HepG2 (cell line): Measurements from ENCODE around the gene CNNM2. TPM values are rescaled to one million over a fixed set of nuclear protein-coding genes. Genes with fewer than 3 reads are reported as not detected.

Experiments used
- AKNA ChIP-seq: sonication (generic); formaldehyde crosslinking; IDR thresholded peaks from 2 replicates; pipeline ENCODE4 v1.4.0; 2020; ENCODE audit warnings: missing genetic modification reagents, borderline replicate concordance
- BCL3 ChIP-seq: sonication (generic); formaldehyde crosslinking; IDR thresholded peaks from 2 replicates; pipeline ENCODE4 v1.5.1; 2020; ENCODE audit warnings: mild to moderate bottlenecking, missing genetic modification reagents, moderate library complexity
- BCL6 ChIP-seq: IDR thresholded peaks from 2 replicates; pipeline ENCODE4 v1.6.1; 2016; ENCODE audit warnings: missing genetic modification reagents, missing compliant biosample characterization
- CBX1 ChIP-seq: IDR thresholded peaks from one replicate; pipeline ENCODE4 v1.6.1; 2016; ENCODE audit warnings: antibody characterized with exemption, low read depth
- FOSL1 ChIP-seq: sonication (generic); formaldehyde crosslinking; IDR thresholded peaks from 2 replicates; pipeline ENCODE4 v1.9.0; 2021; ENCODE audit warnings: missing genetic modification reagents, borderline replicate concordance
- MED8 ChIP-seq: sonication (generic); formaldehyde crosslinking; IDR thresholded peaks from 2 replicates; pipeline ENCODE4 v1.8.1; 2023; ENCODE audit warnings: mild to moderate bottlenecking, missing genetic modification reagents; ENCODE audit not compliant: insufficient replicate concordance
- MXD1 ChIP-seq: sonication (generic); formaldehyde crosslinking; IDR thresholded peaks from 2 replicates; pipeline ENCODE4 v1.4.0; 2020; ENCODE audit warnings: mild to moderate bottlenecking, missing genetic modification reagents
- MYNN ChIP-seq: sonication (generic); formaldehyde crosslinking; IDR thresholded peaks from 2 replicates; pipeline ENCODE4 v1.4.0; 2020; ENCODE audit warnings: mild to moderate bottlenecking, low read depth, missing genetic modification reagents
- NCOA1 ChIP-seq: sonication (generic); formaldehyde crosslinking; IDR thresholded peaks from 2 replicates; pipeline ENCODE4 v1.9.0; 2021; ENCODE audit warnings: missing genetic modification reagents
- ZBTB37 ChIP-seq: sonication (generic); formaldehyde crosslinking; IDR thresholded peaks from 2 replicates; pipeline ENCODE4 v1.4.0; 2020; ENCODE audit warnings: mild to moderate bottlenecking, missing genetic modification reagents
- ZC3H13 ChIP-seq: sonication (generic); formaldehyde crosslinking; IDR thresholded peaks from 2 replicates; pipeline ENCODE4 v1.8.1; 2023; ENCODE audit warnings: mild to moderate bottlenecking, missing genetic modification reagents, moderate library complexity
- ZFX ChIP-seq: sonication (generic); formaldehyde crosslinking; IDR thresholded peaks from 2 replicates; pipeline ENCODE4 v1.4.0; 2020; ENCODE audit warnings: mild to moderate bottlenecking, low read depth, missing genetic modification reagents, moderate library complexity
- ZNF33B ChIP-seq: sonication (generic); formaldehyde crosslinking; IDR thresholded peaks from 2 replicates; pipeline ENCODE4 v1.5.1; 2020; ENCODE audit warnings: mild to moderate bottlenecking, missing genetic modification reagents
- ZNF770 ChIP-seq: sonication (generic); formaldehyde crosslinking; IDR thresholded peaks from 2 replicates; pipeline ENCODE4 v1.5.0; 2020; ENCODE audit warnings: mild to moderate bottlenecking, missing genetic modification reagents
- polyA plus RNA-seq, 8 experiments: library from polyadenylated mRNA; depleted of rRNA in 3 of 8; stranded (reverse) in 7 of 8; unstranded in 1 of 8; fragments of >200 nt; fragmentation: Illumina TruSeq in 4 of 8; extraction: Trizol in 4 of 8; gene quantifications; 2 replicates each; pipeline versions ENCODE4 v1.2.1 to v1.2.3, GENCODE V29; 2011 to 2016; ENCODE audit warnings: low read depth in 4 of 8, missing spikeins in 1 of 8, mixed read lengths in 1 of 8; ENCODE audit not compliant: insufficient read depth in 1 of 8
- total RNA-seq, 5 experiments: library from RNA; depleted of rRNA; stranded (reverse); fragments of >200 nt; fragmentation: Illumina TruSeq; extraction: Trizol; gene quantifications; 2 replicates each; pipeline ENCODE4 v1.2.3, GENCODE V29; 2016; ENCODE audit warnings: low read depth in 1 of 5
- TF ChIP-seq, protein P1 (sequence below): sonication (generic); formaldehyde crosslinking; IDR thresholded peaks from 2 replicates; pipeline ENCODE4 v1.8.0; 2022; ENCODE audit warnings: missing genetic modification reagents, mild to moderate bottlenecking, inconsistent platforms, borderline replicate concordance
- TF ChIP-seq, protein P2 (sequence below): sonication (generic); formaldehyde crosslinking; IDR thresholded peaks from 2 replicates; pipeline ENCODE4 v1.5.0; 2020; ENCODE audit warnings: missing genetic modification reagents

Gene CNNM2
- total and polyA plus RNA-seq, 2 of the 13 experiments (the other 11 are each of a cell fraction or from before 2014, with no cell fraction given) = 7.1 to 9.0 TPM

DNA sequence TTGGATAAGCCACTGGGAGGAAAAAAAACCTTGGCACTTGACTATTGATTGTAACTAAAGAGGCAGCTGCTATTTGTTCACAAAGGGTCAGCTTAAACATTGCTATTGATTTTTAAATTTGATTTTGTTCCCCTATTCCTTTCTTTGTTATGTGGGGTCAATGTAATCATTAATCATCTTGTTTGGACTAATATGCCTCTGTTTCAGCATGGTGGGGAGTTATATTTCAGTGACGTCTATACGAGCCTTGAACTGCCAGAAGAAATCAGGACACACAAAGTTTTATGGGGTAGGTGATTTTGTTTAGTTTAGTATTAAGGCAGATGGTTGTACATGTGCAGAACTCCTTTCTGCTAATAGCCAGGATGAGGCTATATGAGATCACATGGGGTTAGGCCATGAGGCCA is 41.3 kb upstream of the CNNM2 start (continued):
- TF ChIP-seq MED8 (CRISPR knock-in tag) (no peak), MYNN (CRISPR knock-in tag) (no peak), ZNF770 (no peak), ZBTB37 (no peak), ZFX (no peak), MXD1 (no peak), AKNA (CRISPR knock-in tag) (no peak), BCL3 (no peak), NCOA1 (CRISPR knock-in tag) (no peak), CBX1 (no peak), ZNF33B (no peak), FOSL1 (CRISPR knock-in tag) (no peak), BCL6 (CRISPR knock-in tag) (peak; percentile 78), ZC3H13 (no peak)
- TF ChIP-seq, protein P1, sequence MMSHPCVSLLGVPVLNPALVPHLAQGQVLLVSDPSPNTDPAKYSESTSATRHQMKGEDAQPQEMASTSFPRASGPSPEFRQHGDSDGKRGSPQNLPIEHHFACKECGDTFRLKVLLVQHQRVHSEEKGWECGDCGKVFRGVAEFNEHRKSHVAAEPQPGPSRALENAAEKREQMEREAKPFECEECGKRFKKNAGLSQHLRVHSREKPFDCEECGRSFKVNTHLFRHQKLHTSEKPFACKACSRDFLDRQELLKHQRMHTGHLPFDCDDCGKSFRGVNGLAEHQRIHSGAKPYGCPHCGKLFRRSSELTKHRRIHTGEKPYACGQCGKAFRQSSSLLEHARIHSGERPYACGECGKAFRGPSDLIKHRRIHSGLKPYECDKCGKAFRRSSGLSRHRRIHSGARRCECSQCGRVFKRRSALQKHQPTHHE (CRISPR knock-in tag) = no peak
- TF ChIP-seq, protein P2, sequence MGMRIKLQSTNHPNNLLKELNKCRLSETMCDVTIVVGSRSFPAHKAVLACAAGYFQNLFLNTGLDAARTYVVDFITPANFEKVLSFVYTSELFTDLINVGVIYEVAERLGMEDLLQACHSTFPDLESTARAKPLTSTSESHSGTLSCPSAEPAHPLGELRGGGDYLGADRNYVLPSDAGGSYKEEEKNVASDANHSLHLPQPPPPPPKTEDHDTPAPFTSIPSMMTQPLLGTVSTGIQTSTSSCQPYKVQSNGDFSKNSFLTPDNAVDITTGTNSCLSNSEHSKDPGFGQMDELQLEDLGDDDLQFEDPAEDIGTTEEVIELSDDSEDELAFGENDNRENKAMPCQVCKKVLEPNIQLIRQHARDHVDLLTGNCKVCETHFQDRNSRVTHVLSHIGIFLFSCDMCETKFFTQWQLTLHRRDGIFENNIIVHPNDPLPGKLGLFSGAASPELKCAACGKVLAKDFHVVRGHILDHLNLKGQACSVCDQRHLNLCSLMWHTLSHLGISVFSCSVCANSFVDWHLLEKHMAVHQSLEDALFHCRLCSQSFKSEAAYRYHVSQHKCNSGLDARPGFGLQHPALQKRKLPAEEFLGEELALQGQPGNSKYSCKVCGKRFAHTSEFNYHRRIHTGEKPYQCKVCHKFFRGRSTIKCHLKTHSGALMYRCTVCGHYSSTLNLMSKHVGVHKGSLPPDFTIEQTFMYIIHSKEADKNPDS (CRISPR knock-in tag) = no peak
